Amniotic stem cell (primary cell): ENCODE measurements around the gene ZNF846.
"Not testable (repeated sequence)": the region's sequence is repeated elsewhere in the genome, so short reads cannot be mapped to it uniquely, and the experiment has no call there.

Experiments used
- DNase-seq: peaks from one replicate; lab custom pipeline; 2025; lab: John Stamatoyannopoulos, UW

ZNF846 gene

GRCh38 chr19:9768175-9769112 lies at the start of gene ZNF846:
Gene ZNF846, minus strand, starts transcription at chr19:9768738. Its CDS starts 3,788 bp downstream, at chr19:9764950.
- DNase-seq, result peak; percentile 84

DNA sequence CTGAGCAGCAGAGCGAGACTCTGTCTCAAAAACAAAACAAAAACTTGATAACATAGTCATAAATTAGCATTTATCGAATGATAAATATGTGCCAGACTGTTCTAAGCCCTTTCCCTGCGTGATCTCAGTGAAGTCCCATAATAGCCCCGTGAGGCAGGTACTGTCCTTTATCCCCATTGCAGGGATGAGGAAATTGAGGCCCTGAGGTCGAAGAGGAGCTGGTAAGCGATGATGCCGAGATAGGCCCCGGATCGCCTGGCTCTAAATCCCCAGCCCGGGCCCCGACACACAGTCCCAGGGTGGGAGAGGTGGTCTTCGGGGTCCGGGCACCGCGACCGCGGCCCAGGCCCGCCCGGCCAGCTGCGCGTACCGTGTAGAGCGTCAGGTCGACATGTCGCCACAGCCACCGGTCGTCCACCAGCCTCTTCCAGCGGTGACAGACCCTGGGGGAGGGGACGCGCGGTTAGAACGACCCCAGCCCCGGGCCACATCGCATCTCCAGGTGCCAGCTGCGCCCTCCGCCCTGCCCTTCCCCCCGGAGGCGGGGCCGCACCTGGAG lies 49.7 kb upstream of the ZNF846 start:
- no peak for DNase-seq

GRCh38 chr19:9811139-9811538 lies 42.6 kb upstream of the ZNF846 start:
- DNase-seq, result no peak

GRCh38 chr19:9808855-9809824 lies 40.6 kb upstream of the ZNF846 start:
- no peak for DNase-seq

DNA sequence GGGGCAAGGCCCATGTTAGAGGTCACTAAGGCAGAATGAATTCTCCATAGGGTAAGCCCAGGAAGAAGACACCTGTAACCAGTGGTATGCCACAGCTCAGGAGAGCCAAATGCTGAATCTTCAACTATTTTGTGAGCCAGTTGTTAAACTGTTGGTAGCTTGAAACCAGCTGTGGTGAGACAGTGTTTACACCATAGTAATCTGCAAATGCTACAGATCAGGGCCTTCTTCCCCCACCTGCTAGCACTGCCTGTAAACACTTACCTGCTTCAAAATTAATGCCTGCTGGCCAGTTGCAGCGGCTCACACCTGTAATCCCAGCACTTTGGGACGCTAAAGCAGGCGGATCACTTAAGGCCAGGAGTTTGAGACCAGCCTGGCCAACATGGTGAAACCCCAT lies 38.3 kb upstream of the ZNF846 start:
- DNase-seq, result no peak

DNA sequence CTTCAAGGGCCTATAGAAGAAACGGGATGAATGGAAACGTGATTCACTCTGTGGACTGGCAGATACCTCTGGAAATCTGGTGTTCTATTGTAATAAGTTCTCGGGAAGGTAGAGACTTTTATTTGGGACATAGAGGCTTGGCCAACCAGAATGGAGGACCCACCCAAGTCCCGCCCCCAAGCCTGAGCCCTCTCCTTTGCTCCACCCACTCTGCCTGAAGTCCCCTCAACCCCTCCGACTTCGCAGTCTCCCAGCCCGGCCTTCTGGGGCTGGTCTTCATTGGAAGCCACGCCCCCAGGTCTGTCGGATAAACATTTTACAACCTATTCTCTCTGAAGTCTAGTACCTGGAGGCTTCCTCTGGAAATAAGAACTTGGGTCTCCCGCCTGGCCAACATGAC lies 33.4 kb upstream of the ZNF846 start:
- DNase-seq, result no peak

- DNase-seq, result no peak
These were observed 30.6 kb upstream of the ZNF846 start for GRCh38 chr19:9799162-9799561.

GRCh38 chr19:9797871-9798270 lies 29.3 kb upstream of the ZNF846 start:
- DNase-seq, result no peak

DNA sequence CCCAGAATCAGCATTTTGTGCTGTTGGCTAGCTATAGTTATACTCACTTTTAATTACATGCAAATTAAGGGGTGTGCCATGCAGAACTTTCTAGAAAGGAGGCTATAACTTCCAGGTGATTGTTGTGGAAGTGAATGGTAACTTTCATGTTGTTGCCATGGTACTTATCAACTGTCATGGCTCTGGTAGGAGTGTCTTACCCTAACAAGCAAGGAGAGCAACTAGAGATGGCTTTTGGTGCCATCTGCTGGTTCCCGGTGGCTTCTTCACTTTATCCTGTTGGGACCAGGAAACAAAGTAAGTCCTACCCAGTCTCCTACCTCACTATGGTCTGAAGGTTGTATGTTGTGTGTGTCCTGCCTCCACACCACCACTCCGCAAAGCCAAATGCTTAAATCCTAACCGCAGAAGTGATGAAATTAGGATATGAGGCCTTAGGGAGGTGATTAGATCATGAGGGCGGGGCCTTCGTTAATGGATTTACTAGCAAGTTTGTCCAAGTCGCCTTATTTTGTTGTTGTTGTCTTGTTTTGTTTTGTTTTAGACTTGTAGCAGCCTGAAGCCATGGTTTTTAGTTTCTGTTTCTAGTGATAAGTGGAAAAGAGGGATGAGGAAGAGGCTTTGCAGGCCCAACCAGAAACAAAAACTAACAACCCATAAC lies 27.7 kb upstream of the ZNF846 start:
- peak; percentile 40 for DNase-seq

DNA sequence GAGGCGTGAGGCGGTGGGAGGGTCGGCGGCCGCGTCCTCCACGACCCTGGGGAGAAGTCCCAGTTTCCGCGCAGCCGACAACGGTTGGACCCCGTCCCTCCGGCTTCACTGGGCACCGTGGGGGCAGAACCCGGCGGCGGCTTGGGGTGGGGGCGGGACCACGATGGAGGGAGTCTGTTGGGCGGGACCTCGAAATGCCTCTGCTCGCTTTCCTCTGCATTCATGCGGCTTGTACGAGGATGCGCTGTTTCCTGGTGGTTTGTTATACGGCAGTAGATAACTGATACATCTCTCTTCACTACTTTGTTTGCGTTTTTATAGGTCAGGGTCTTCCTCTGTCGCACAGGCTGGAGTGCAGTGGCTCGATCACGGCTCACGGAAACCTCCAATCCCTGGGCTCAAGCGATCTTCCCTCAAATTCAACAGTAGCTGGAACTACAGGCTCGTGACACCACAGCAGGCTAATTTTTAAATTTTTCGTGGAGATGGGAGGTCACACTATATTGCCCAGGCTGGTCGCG lies 24.6 kb upstream of the ZNF846 start:
- DNase-seq, result peak; percentile 10

- peak; percentile 91 for DNase-seq
These were observed 23.9 kb upstream of the ZNF846 start for GRCh38 chr19:9792206-9793070.

- DNase-seq, result peak; percentile 94
These were observed 23.1 kb upstream of the ZNF846 start for GRCh38 chr19:9791552-9792205.

- not testable (repeated sequence) for DNase-seq
These were observed 22.5 kb upstream of the ZNF846 start for GRCh38 chr19:9791073-9791367.

DNA sequence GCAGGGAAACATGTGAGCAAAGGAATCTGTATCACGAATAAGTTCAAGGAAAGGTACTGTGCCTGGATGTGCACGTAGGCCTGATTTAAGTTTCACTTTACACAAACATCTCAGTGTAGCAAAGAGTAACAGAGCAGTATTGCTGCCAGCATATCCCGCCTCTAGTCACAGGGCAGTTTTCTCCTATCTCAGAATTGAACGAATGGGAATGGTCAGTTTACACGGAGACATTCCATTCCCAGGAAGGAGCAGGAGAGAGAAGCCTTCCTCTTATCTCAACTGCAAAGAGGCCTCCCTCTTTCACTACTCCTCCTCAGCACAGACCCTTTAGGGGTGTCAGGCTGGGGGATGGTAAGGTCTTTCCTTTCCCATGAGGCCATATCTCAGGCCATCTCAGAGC lies 21.0 kb upstream of the ZNF846 start:
- not testable (repeated sequence) for DNase-seq

GRCh38 chr19:9789066-9789465 lies 20.5 kb upstream of the ZNF846 start:
- DNase-seq, result no peak

GRCh38 chr19:9788604-9789003 lies 20.1 kb upstream of the ZNF846 start:
- DNase-seq, result not testable (repeated sequence)

DNA sequence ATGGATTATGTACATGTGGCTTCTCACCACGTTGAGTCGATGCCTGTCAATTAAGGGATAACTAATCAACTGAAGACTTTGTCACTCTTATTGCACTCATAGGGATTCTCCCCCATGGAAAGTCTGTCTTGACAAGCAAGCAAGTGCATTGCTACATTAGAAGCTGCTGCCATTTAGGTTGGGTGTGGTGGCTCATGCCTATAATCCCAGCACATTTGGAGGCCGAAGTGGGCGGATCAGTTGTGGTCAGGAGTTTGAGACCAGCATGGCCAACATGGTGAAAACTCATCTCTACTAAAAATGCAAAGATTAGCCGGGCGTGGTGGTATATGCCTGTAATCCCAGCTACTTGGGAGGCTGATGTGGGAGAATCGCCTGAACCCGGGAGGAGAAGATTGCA lies 18.3 kb upstream of the ZNF846 start:
- DNase-seq, result no peak

DNA sequence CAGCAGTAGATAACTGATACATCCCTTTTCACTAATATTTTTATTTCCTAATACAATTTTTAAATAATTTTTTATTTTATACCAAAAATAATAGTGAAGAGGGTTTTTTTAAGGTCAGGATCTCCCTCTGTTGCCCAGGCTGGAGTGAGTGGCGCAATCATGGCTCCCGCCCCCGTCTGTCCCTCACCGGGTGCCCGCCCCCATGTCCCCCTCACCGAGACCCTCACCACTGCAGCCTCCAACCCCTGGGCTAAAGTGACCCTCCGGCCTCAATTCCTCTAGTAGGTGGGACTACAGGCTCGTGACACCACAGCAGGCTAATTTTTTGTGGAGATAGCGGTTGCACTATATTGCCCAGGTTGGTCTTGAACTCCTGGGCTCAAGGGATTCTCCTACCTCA lies 17.8 kb upstream of the ZNF846 start:
- no peak for DNase-seq

DNA sequence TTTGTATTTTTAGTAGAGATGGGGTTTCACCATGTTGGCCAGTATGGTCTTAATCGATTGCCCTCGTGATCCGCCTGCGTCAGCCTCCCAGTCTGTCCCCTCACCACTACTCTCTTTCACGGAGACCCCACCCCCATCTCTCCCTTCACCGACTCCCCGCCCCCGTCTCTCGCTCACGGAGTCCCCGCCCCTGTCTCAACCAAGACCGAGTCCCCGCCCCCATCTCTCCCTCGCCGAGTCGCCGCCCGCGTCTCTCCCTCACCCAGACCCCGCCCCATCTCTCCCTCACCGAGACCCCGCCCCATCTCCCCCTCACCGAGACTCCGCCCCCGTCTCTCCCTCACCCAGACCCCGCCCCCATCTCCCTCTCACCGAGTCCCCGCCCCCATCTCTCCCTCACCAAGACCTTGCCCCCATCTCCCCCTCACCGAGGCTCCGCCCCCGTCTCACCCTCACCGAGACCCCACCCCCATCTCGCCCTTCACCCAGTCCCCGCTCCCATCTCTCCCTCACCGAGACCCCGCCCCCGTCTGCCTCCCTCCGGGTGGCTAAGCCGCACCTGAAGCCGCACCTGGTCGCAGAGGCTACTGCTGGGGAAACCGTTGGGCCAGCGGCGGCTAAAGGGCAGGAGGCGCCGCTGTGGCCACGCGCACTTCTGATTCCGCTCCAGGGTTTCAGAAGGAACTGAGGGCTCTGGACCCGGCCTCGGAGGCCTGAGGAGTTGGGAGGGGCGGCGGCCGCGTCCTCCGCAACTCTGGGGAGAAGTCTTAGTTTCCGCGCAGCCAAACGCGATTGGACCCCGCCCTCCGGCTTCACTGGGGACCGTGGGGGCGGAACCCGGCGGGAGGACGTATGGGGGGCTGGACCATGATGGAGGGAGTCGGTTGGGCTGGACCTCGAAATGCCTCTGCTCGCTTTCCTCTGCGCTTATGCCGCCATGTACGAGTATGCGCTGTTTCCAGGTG lies 17.1 kb upstream of the ZNF846 start:
- DNase-seq, result peak; percentile 96
